Heart left ventricle (tissue), 16 donors: ENCODE data around the gene FADS3. TPM values are rescaled to one million over a fixed set of nuclear protein-coding genes. Genes with fewer than 3 reads are reported as not detected.

Source experiments
- ATAC-seq, 4 donors: fragments of 200-7000 bp; cut with Tn5 transposase; one replicate each; pipeline ENCODE4 v1.9.1; 2020 to 2022; ENCODE audit warnings: moderate library complexity in 4 of 4, mild to moderate bottlenecking in 3 of 4, moderate number of reproducible peaks in 1 of 4
- DNase-seq, 5 donors: peaks; one replicate each; pipeline ENCODE4 v3.0.0-alpha.2; 2020
- H3K27ac ChIP-seq, 12 donors: fragments of 200-600 bp; sonication (generic) in 4 of 12; one replicate each; pipeline versions ENCODE4 v1.5.0 to v1.8.0; 2016 to 2022; ENCODE audit warnings: mild to moderate bottlenecking in 2 of 12
- H3K27me3 ChIP-seq, 9 donors: fragments of 200-600 bp; sonication (generic) in 2 of 9; one replicate each; pipeline versions ENCODE4 v1.5.1 to v1.8.0; 2016 to 2022; ENCODE audit warnings: mild to moderate bottlenecking in 3 of 9
- H3K36me3 ChIP-seq, 9 donors: fragments of 200-600 bp; sonication (generic) in 2 of 9; one replicate each; pipeline versions ENCODE4 v1.5.0 to v1.8.0; 2018 to 2022; ENCODE audit warnings: mild to moderate bottlenecking in 2 of 9
- H3K4me1 ChIP-seq, 12 donors: fragments of 200-600 bp; sonication (generic) in 4 of 12; one replicate each; pipeline versions ENCODE4 v1.5.0 to v1.8.0; 2016 to 2022; ENCODE audit warnings: mild to moderate bottlenecking in 3 of 12
- H3K4me3 ChIP-seq, 12 donors: fragments of 200-600 bp; sonication (generic) in 4 of 12; one replicate each; pipeline versions ENCODE4 v1.5.0 to v1.8.0; 2017 to 2022; ENCODE audit warnings: mild to moderate bottlenecking in 9 of 12, moderate library complexity in 4 of 12
- H3K9me3 ChIP-seq, 12 donors: fragments of 200-600 bp; sonication (generic) in 4 of 12; one replicate each; pipeline versions ENCODE4 v1.5.0 to v1.8.0; 2016 to 2022; ENCODE audit warnings: mild to moderate bottlenecking in 1 of 12
- POLR2A ChIP-seq, 2 donors: fragments of 450-650 bp; IDR thresholded peaks; one replicate each; pipeline ENCODE4 v1.6.1; 2017; ENCODE audit warnings: antibody characterized with exemption in 2 of 2, mild to moderate bottlenecking in 2 of 2, moderate library complexity in 2 of 2
- WGBS, 4 donors: extraction: QIAGEN DNeasy Blood & Tissue Kit in 2 of 4; methylation state at CpG; one replicate each; pipeline versions ENCODE4 v1.1.5 to v1.1.7; 2013 to 2018; 5-methylcytosine and 5-hydroxymethylcytosine counted together
- intact Hi-C, 10 donors: fragments of 100-400 bp; cut with DNase I; formaldehyde crosslinking; loops; one replicate each; pipeline versions ENCODE4 v1.11.1 to v1.14.2; 2022
- polyA plus RNA-seq, 2 donors: library from polyadenylated mRNA; stranded (reverse); fragments of 200-250 nt; gene quantifications; one replicate each; pipeline ENCODE4 v1.2.3, GENCODE V29; 2013
- total RNA-seq, 9 donors: library from RNA; depleted of rRNA in 2 of 9; stranded (reverse); fragments of >200 nt in 2 of 9; fragmentation: NEBNext Ultra II Directional in 3 of 9; extraction: Animal tissue kit (Norgen Biotek cat#: 25700) in 3 of 9; gene quantifications; one replicate each; pipeline versions ENCODE4 v1.1.0 to v1.2.4, GENCODE V29; 2016 to 2023
- TF ChIP-seq, protein P1 (sequence below), 12 donors: fragments of 200-600 bp; sonication (generic) in 4 of 12; IDR thresholded peaks; one replicate each; pipeline versions ENCODE4 v1.5.0 to v1.8.0; 2018 to 2022; ENCODE audit warnings: antibody characterized with exemption in 12 of 12, mild to moderate bottlenecking in 5 of 12
- donor health status: ischemic (EF 13 %, LVEDD 7.1; RV severe dilation, severe dysfunction).
- donor health status: healthy with polysubstance abuse.
- donor health status: DM: no; HTN: yes; CAD: no.
- donor health status: DM: no; HTN: no; CAD: no.
- donor health status: ischemic (EF 25% LVEDD 6.9; RV normal size, moderate dysfunction).
- donor health status: ischemic (EF 25% LVEDD 5.7; RV mildly dilated, moderate dysfunction).
- donor health status: healthy.
- donor health status: DM: yes; HTN: yes; CAD: no.
- donor health status: ischemic (EF 35%, LVEDD 5.7; RV mildly dilated, moderate dysfunction).
- donor health status: nonischemic (EF 11% LVEDD 7.7; RV severe dilation, severe dysfunction).
- donor health status: DM: yes; HTN: yes; CAD: no.
- donor health status: PGD.
- donor health status: ischemic (EF 29% LVEDD 5.4; RV normal size, mild dysfunction).
- donor health status: nonischemic (EF 23%, LVEDD 6.1; RV moderate dilation, normal function).

Gene FADS3
- total and polyA plus RNA-seq, 11 donors, result 53.2 to 237 (median 79.6) TPM

DNA sequence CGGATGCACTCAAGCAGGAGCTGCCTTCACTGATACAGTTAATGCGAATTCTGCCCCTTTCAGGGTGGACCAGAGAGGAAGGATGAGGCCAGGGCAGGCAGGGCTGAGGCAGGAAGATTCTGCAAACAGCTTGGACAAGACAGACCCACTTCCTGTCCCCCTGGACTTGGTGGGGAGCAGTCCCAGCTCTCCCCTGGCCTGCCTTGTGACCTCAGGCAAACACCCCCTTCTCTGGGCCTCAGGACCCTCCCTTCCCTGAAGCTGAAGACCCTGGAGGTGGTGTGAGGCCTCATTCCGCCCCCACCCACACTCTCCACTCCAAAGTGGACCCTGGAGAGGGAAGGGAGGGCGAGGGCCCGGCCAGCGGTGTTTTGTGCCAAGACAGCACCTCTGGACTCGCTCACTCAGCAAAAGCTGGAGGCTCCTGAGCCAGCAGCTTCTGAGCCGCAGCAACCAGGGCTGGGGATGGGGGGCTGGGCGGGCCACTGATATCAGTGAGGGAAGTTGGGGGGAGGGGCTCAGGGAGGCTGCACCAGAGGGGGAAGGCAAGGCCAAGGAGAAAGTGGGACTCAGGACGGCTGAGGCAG, 17.5 kb upstream of the FADS3 start:
- Histone ChIP-seq H3K36me3 (peaks cover 0 to 43% (median 15%) of the 10 kb centered on the region in 9 donors), H3K9me3 (no peaks in the 10 kb centered on the region), H3K4me1 (peaks cover 0 to 54% (median 31%) of the 10 kb centered on the region in 12 donors), H3K27me3 (no peaks in the 10 kb centered on the region), H3K4me3 (peak overlapping the region in 1 of 12 donors; percentile 26), H3K27ac (peak overlapping the region in 8 of 12 donors; percentile 15 to 71 (median 46))
- DNase-seq, result peak; percentile 69 to 85 (median 72)
- intact Hi-C loops, result no loop called here
- WGBS, 4 donors, result 50 to 63% (median 56%) methylated on average over 8 to 10 of the region's 10 CpGs
- TF ChIP-seq, protein P1, sequence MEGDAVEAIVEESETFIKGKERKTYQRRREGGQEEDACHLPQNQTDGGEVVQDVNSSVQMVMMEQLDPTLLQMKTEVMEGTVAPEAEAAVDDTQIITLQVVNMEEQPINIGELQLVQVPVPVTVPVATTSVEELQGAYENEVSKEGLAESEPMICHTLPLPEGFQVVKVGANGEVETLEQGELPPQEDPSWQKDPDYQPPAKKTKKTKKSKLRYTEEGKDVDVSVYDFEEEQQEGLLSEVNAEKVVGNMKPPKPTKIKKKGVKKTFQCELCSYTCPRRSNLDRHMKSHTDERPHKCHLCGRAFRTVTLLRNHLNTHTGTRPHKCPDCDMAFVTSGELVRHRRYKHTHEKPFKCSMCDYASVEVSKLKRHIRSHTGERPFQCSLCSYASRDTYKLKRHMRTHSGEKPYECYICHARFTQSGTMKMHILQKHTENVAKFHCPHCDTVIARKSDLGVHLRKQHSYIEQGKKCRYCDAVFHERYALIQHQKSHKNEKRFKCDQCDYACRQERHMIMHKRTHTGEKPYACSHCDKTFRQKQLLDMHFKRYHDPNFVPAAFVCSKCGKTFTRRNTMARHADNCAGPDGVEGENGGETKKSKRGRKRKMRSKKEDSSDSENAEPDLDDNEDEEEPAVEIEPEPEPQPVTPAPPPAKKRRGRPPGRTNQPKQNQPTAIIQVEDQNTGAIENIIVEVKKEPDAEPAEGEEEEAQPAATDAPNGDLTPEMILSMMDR (IDR thresholded peaks at IDR 0.05), result no peak
- peak in 3 of 4 donors; percentile 33 to 58 (median 52) for ATAC-seq

DNA sequence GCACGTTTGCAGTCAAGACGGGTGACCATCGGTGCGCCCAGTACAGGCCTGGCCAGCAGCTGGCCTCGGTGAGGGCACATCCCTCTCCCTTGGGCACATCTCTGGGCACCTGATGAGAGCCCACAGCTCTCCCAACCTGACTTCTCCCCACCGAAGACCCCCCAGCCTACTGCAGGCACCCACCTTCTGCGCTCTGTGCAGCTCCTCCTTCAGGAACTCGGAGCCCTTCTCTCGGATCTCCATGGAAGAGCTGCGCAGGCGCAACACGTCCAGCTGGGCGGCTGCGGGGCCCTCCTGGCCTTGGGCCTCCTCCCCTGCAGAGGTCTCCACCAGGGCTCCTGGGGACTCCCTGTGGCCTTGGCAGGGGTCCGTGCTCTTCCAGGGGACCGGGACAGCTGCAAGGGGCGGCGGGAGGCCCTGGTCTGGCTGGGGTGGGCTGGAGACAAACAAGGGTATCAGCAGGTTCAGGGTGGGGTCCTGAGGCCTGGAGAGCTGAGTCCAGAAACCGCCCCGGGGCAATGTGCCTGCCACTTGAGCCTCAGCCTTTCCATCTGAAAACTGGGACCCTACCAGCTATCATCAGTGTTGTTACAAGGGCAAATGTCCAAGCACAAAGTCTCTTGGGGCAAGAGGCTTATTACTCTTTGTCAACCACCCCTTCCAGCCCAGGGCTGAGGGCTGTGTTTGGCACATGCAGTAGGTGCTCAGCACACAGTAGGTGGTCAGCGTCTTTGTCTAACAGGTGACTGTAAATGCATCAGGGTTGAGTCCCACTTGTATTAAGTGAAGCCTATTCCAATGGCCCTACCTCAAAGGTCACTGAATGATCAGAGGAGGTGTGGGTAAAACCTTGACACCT, 16.8 kb upstream of the FADS3 start:
- DNase-seq, result peak in 3 of 5 donors; percentile 15 to 58 (median 21)

DNA sequence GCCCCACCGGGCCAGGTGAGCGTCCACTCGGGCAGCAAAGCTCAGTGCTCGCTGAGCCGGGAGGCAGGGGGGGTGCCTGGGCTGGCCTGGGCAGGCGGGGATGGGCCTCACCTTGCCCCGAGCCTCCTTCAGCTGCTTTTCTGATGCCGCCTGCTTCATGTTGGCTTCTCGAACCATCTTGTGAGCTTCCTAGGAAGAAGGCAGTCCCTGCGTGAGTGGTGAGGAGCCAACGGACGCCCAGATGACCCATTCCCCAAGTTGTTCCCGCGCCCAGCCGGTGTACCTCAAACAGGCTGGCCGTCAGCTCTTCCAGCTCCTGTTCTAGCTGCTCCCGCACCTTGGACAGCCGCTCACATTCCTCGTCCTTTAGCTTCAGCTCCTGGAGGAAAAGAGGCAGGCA, 15.9 kb upstream of the FADS3 start:
- intact Hi-C loops, result no loop called here
- ATAC-seq, result no peak
- Histone ChIP-seq H3K36me3 (peaks cover 0 to 51% (median 15%) of the 10 kb centered on the region in 9 donors), H3K4me3 (no peak overlapping the region), H3K27me3 (no peaks in the 10 kb centered on the region), H3K4me1 (peaks cover 0 to 42% (median 29%) of the 10 kb centered on the region in 12 donors), H3K9me3 (no peaks in the 10 kb centered on the region), H3K27ac (no peak overlapping the region)
- TF ChIP-seq, protein P1 (IDR thresholded peaks at IDR 0.05), result no peak
- no peak for TF ChIP-seq POLR2A (IDR thresholded peaks at IDR 0.05)
- 94 to 98% (median 96%) methylated on average over 17 to 19 of the region's 19 CpGs for WGBS, 4 donors
- peak in 3 of 5 donors; percentile 14 to 44 (median 14) for DNase-seq

More for the DNA sequence above, 16.8 kb upstream of the FADS3 start:
- Histone ChIP-seq H3K4me1 (peaks cover 0 to 49% (median 31%) of the 10 kb centered on the region in 12 donors), H3K4me3 (peak overlapping the region in 1 of 12 donors; percentile 26), H3K27me3 (no peaks in the 10 kb centered on the region), H3K36me3 (peaks cover 0 to 48% (median 15%) of the 10 kb centered on the region in 9 donors), H3K27ac (peak overlapping the region in 6 of 12 donors; percentile 15 to 71 (median 46)), H3K9me3 (no peaks in the 10 kb centered on the region)
- TF ChIP-seq, protein P1 (IDR thresholded peaks at IDR 0.05), result no peak
- TF ChIP-seq POLR2A (IDR thresholded peaks at IDR 0.05), result no peak
- intact Hi-C loops, result no loop called here
- whole genome bisulfite sequencing, 4 donors, result 89 to 94% (median 93%) methylated on average over 12 to 21 of the region's 21 CpGs
- ATAC-seq, result no peak

DNA sequence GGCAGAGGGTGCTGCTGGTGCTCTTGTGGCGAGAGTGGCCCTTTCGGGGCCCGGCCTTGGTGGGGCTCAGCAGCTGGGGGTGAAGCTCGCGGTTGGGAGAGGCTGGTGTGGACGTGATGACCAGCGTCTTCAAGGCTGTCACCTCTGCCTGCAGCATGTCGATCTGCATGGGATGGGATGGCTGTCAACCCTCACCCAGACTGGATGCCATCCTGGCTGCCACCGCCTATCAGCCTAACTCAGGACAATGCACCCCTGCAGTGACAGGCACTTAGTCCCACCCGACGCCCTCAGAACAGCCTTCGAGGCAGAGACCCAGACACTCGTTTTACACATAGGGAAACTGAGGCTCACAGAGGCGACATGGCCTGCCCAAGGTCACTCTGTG, 15.2 kb upstream of the FADS3 start:
- peaks cover 0 to 59% (median 19%) of the 10 kb centered on the region in 9 donors for H3K36me3 ChIP-seq
- no peak overlapping the region for H3K27ac ChIP-seq
- no peaks in the 10 kb centered on the region for H3K9me3 ChIP-seq
- no peak for DNase-seq
- TF ChIP-seq POLR2A (IDR thresholded peaks at IDR 0.05), result no peak
- TF ChIP-seq, protein P1 (IDR thresholded peaks at IDR 0.05), result no peak
- 87 to 94% (median 92%) methylated on average over 14 of the region's 14 CpGs for WGBS, 4 donors
- intact Hi-C loops, result no loop called here
- peaks cover 0 to 35% (median 22%) of the 10 kb centered on the region in 12 donors for H3K4me1 ChIP-seq
- H3K27me3 ChIP-seq, result no peaks in the 10 kb centered on the region
- no peak for ATAC-seq
- no peak overlapping the region for H3K4me3 ChIP-seq
